ENCODE measurements around the gene UBXN1.

- TF ChIP-seq CTCF (IDR thresholded peaks at IDR 0.05; ENCODE audit: poor library complexity) (no peak), EZH2phosphoT487 (IDR thresholded peaks at IDR 0.05; ENCODE audit: low read depth, severe bottlenecking, unreplicated experiment) (no peak)
These were observed 29.9 kb downstream of the UBXN1 start for GRCh38 chr11:62648967-62649364.
